ENCODE results near the gene TBC1D3E. TPM values are rescaled to one million over a fixed set of nuclear protein-coding genes. Genes with fewer than 3 reads are reported as not detected.
"Not testable (repeated sequence)": the region's sequence is repeated elsewhere in the genome, so short reads cannot be mapped to it uniquely, and the experiment has no call there.

TBC1D3E gene
- not detected for total RNA-seq

DNA sequence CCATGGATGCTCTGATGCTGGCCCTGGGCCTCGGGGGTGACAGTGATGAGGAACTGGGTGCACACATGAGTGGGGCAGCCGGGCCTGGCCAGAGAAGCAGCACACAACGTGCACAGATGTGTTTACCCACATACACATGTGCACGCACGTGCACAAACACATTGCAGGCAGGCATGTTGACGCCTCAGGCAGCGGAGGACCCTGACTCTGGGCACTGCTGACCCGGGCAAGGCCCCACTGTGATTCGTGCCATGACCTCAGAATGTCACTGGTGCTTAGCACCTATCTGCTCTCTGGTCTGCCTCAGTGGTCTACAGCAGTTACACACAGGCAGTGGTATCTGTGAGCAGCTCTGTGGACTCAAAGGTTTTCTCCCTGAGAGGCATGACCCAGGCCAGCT lies at the start of gene TBC1D3E:
Gene TBC1D3E (plus strand): TSS at position 301 of the 400 bp plus-strand sequence. CDS start 1,545 bp downstream, outside the sequence.
- not testable (repeated sequence) for DNase-seq

- DNase-seq, result not testable (repeated sequence)
These were observed 40.4 kb upstream of the TBC1D3E start for GRCh38 chr17:38087344-38087743.

GRCh38 chr17:38088120-38088519 lies 39.6 kb upstream of the TBC1D3E start:
- not testable (repeated sequence) for DNase-seq

- not testable (repeated sequence) for DNase-seq
These were observed 33.6 kb upstream of the TBC1D3E start for GRCh38 chr17:38094059-38094694.

DNA sequence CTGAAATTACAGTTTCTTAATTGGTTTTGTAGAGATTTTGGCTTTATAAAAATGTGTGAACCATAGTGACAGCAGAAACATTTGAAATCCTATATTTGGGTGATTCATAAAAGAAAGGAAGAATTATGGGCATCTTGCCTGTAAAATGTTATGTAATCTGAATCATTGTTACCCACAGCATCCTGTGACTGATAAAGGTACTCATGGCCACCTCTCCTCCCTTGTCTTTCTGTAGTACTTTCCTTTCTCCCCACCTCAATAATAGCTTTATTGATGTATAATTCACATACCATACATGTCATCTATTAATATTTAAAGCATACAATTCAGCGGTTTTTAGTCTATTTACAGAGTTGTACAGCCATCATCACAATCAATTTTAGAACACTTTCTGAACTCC lies 28.5 kb upstream of the TBC1D3E start:
- DNase-seq, result not testable (repeated sequence)

DNA sequence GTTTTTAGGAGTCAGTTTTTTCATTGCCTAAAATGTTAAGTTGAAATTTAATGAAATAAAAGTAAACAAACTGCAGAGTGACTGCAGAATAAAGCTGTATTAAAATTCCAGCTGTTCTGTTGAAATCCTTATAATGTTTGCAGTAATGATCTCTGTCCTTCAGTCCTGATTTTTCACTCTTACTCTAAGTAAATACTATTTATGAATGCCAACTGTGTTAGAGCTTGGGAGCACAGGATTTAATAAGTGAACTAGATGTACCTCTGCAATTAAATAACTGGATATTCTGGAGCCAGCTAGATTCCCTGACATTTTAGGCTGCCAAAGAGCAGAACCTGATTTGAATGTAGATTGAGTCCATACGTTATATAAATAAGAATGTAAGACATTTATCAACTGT lies 7.9 kb upstream of the TBC1D3E start:
- DNase-seq, result not testable (repeated sequence)

DNA sequence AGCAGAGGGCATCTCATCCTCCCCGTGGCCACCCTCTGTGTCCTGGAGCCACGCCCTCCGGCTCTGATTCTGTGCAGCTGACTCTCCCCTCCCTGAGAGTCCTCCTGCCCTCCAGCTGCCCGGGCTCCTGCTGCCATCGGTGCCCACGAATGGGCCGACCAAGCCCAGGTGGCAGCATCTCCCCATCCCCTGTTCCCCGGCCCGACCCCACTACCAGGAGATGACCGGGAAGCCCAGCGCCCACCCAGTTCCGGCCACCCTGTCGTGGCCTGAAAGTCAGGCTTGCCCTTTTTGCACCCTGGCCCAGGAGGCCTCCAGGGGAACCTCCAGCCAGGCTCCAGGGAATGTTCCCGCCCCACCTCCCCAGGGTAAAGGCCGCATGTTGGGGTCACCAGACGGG lies 7.1 kb downstream of the TBC1D3E start:
- not testable (repeated sequence) for DNase-seq

Small RNA genes lying within 50 kb of the gene (small RNA-seq; reads per million reads assigned to genes)
- gene RF00019 (not detected), gene RNA5SP526 (not detected)

Other genes starting within 250 kb of the TBC1D3E start
- not detected for gene TBC1D3K, start 203.5 kb upstream of the TBC1D3E start, total RNA-seq
- 0.78 TPM for gene TBC1D3L, start 138.9 kb upstream of the TBC1D3E start, total RNA-seq
- 1.6 TPM for gene TBC1D3D, start 124.0 kb upstream of the TBC1D3E start, total RNA-seq
- not detected for gene TBC1D3C, start 59.3 kb upstream of the TBC1D3E start, total RNA-seq
- gene TBC1D3, start 64.6 kb downstream of the TBC1D3E start, total RNA-seq, result not detected
- gene MRPL45, start 169.2 kb downstream of the TBC1D3E start, total RNA-seq, result 33.8 TPM
- 0.31 TPM for gene GPR179, start 216.0 kb downstream of the TBC1D3E start, total RNA-seq
- gene SOCS7, start 223.9 kb downstream of the TBC1D3E start, total RNA-seq, result 59.4 TPM

All from occipital lobe (tissue), 3 donors.